GM19351 (cell line): ENCODE data around the gene PPP2R5D.
"Not testable (repeated sequence)": the region's sequence is repeated elsewhere in the genome, so short reads cannot be mapped to it uniquely, and the experiment has no call there.

Experiments used
- ATAC-seq: cut with Tn5 transposase; IDR thresholded peaks from one replicate; pipeline ENCODE4 v1.9.1; 2021; ENCODE audit warnings: mild to moderate bottlenecking, moderate library complexity; ENCODE audit not compliant: unreplicated experiment

PPP2R5D gene

DNA sequence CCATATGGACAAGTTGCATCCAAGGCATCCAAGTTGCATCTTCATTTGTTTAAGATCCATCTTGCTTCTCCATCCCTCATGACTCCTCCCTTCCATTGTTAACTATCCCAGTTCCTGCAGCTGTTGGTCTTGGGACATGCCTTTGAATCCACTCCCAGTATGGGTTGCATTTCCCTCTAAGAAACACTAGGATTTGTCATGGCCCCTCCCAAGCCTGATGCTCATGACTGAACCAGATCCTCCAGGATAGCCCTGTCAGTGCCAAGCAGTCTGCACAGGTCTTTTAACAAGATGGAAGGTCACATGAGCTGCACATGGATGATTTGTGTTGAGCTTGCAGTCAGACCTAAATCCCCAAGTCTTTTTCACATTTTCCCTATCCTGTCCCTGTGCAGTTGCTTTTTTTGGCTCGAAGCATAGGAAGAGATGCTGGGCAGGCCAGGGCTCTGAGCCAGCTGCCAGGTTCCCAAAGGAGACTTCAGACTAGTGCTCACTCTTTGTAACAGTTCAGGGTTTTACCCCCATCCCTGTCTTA, 4.2 kb downstream of the PPP2R5D start:
- ATAC-seq, result no peak

DNA sequence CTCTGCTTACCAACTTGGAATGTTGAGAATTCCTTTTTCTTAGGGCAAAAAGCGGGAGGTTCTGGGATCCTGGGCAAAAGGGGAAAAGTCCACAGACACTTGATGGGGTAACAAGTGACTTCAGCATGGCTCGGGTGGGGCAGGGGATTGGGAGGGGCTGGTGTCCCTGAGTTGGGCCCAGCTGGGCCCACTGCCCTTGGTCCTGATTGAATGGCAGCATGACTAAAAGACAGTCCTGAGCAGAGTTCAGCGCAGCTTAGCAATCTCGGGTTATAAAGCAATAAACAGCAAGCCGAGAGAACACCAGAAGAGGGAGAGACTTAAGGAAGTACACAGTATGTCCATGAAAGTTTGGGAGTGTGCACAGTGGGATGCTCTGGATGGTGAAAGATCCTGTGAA, 5.6 kb downstream of the PPP2R5D start:
- no peak for ATAC-seq

DNA sequence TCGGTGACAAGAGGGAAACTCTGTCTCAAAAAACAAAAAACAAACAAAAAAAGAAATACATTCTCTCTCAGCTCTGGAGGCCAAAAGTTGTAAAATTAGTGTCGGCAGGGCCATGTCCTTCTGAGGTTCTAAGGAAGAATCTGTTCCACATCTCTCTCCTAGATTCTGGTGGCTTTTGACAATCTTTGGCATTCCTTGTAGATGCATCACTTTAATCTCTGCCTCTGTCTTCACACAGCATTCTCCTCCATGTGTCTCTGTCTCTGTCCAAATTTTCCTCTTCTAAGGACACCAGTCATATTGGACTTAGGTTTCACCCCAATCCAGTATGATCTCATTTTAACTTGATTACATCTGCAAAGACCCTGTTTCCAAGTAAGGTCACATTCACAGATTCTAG, 9.1 kb downstream of the PPP2R5D start:
- no peak for ATAC-seq

DNA sequence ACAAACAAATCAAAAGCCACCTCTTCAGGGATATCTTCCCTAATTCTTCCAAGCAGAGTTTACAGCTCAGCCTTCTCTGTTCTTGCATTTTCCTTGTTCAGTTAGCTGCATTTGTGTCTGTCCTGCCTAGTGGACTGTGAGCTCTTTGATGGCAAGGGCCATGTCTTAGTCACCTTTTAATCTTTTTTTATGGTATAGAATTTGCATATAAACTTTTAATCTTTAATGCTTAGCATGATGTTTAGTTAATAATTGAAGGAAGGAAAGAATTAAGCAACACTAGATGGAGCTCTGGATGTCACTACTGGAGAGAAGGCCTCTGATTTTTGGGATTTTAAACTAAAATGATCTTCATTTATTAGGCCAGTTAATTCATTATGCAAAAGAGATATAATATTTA, 12.1 kb downstream of the PPP2R5D start:
- no peak for ATAC-seq

DNA sequence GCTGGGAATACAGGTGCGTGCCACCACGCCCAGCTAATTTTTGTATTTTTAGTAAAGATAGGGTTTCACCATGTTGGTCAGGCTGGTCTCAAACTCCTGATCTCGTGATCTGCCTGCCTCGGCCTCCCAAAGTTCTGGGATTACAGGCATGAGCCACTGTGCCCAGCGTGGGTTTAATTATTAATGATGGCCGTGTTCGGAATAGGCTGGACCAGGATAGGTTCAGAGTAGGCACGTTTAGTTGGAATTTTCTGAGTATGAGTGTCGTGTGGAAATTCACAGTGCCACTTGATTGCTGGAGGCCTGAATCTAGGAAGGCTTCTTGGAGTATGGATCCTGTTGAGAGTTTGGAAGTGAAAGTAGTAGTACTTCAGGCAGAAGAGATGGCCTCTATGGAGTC, 13.8 kb downstream of the PPP2R5D start:
- not testable (repeated sequence) for ATAC-seq

DNA sequence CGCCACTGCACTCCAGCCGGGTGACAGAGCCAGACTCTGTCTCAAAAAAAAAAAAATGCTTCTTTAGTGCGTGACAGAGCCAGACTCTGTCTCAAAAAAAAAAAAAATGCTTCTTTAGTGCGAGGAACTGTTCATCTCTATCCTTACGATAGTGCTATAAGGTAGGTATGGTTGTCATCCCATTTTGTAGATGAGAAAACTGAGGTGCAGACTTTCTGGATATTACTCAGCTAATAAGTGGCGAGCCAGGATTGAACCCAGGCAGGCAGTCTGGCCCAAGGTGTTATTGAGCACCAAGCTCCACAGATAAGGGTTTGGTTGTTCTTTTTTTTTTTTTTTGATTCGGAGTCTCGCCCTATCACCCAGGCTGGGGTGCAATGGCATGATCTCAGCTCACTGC, 17.5 kb downstream of the PPP2R5D start:
- no peak for ATAC-seq

DNA sequence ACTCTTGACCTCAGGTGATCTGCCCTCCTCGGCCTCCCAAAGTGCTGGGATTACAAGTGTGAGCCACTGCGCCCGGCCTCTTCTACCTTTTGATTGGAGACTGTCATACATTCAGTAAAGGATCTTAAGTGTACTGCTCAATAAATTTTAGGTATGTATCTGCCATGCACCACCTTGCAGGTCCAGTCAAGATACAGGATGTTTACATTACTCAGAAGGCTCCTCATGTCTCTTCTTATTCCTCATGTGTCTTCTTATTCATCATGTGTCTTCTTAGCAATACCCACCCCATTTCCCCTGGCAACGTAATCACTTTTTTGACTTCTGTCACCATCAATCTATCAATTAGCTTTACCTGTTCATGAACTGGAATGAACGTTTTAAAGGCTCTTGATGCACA, 21.5 kb downstream of the PPP2R5D start:
- ATAC-seq, result no peak

DNA sequence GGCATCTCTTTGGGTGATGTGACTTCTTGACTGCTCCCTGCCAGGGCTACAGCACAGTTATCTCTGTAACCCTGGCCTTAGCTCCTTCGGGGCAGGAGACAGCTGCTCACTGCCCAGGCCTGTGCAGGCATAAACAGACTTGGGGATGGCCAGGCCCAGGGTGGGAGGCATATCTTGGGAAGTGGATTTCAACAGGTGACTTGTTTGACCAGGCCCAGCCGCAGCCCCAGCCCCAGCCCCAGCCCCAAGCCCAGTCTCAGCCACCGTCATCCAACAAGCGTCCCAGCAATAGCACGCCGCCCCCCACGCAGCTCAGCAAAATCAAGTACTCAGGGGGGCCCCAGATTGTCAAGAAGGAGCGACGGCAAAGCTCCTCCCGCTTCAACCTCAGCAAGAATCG, 21.9 kb downstream of the PPP2R5D start:
- ATAC-seq, result no peak

DNA sequence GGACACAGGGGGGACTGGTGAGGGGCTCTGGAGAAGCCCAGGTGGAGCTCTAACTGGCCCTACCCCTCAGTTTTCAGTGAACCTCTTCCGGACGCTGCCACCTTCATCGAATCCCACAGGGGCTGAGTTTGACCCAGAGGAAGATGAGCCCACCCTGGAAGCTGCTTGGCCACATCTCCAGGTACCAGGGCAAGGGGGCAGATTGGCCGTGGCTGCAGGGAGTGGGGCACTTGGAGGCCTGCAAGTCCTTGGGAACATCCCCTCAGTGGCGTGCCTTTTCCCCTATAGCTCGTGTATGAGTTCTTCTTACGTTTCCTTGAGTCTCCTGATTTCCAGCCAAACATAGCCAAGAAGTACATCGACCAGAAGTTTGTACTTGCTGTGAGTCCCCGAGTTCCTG, 22.8 kb downstream of the PPP2R5D start:
- no peak for ATAC-seq

DNA sequence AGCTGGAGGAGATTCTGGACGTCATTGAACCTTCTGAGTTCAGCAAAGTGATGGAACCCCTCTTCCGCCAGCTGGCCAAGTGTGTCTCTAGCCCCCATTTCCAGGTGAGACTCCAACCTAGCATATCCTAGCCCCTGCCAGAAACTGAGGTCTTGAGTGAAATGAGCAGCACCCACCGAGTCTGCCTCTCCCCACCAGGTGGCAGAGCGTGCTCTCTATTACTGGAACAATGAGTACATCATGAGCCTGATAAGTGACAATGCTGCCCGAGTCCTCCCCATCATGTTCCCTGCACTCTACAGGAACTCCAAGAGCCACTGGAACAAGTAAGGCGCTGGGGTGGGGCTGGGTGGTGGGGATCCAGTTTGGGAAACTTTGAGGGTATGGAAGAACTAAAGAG, 24.8 kb downstream of the PPP2R5D start:
- ATAC-seq, result no peak

DNA sequence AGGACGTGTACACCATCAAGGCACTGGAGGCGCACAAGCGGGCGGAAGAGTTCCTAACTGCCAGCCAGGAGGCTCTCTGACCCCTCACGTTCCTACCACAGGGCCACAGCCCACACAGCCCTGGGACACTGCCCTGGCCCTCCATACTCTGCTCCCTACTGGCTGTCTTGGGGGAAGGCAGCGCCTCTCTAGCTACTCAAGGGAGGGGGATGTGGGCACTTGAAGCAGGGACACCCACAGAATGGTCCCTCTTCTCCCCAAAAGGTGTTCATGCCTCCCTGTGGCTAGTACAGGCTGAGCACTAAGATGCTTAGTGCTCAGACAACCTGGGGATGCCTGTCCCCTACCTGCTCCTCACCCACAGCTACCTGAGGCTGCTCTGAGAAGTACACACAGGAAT, 26.8 kb downstream of the PPP2R5D start:
- no peak for ATAC-seq

DNA sequence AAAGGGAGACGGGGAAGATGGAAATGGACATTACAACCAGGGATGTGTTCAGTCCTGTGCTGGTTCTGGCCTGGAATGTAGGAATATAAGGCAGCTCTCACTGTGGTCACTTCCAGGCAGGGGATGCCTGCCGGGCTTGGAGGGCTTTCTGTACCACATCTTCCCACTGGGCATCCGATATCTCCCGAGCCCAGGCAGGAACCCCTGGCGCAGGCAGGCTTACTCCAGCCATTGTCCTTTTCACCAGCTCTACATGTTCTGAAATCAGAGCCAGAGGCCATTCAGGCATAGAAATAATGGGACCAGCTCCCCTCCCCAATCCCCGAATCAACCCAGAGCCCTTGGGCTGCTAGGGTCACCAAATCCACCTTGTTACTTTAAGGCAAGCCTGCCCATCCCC, 28.0 kb downstream of the PPP2R5D start:
- no peak for ATAC-seq

DNA sequence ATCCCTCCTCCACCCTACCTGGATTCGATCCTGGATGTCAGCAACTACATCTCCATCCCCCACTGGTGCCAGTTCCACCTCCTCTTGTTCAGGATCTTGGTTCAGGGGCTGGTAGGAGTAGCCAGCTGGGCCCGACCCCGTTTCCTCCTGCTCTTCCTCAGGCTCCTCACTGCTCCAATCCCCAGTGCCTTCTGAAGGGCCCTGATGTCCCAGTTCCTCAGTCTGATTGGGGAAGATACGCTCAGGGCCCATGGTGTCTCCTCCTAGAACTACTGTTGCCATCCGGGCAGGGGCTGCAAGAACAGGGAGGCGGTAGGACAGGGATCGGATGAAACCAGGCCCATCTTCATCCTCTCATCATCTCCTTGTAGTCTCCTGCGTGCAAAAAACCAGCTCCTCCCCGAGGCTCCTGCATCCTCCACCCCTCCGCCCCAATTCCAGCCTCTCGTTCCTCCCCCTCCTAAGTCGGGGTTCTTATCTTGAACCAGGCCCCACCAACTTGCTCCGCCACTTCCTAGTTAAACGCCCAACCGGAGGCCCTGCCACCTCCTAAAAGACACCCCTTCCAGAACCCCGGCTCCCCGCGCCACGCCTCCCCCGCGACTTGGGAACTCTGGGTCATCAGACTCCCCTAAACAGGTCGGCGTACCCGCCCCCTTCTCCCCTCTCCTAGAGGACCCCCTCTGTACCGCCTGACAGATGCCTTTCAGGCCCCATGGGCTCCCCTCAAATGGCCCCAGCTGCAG, 28.9 kb downstream of the PPP2R5D start:
- no peak for ATAC-seq

DNA sequence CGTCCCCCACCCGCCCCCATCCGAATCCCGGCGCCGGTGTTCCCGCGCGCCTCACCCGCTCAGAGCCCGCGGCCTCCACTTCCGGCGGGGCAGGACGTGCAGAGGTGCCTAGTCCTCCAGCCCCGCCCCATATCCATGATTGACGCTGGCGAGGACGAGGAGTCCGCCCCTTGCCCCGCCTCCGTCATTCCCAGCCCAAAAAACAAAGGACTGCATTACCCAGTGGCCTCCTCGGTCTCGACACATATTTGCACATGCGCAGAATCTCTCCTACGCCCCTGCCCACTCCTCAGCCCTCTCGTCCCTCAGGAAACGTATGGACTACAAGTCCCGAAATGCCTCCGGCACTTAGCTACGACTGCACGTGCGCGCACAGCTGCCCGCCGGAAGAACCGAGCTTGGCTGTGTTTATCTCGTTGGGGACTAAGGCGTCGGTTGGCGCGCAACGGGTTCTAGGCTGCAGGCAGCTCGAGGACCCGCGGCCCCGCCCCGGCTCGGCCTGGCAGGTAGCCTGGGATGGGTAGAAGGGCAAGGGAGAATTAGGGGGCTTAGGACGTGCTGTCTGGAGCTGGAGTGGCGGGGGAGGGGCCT, 29.6 kb downstream of the PPP2R5D start, which contains the start of the genes KLHDC3 and MEA1:
KLHDC3 (plus strand) TSS at position 407 of the 591 bp plus-strand sequence. CDS start 2,944 bp downstream, outside the sequence.
MEA1 (minus strand) TSS at position 104 of the 591 bp plus-strand sequence. CDS start 133 bp downstream, outside the sequence.
- ATAC-seq, result peak; percentile 94

DNA sequence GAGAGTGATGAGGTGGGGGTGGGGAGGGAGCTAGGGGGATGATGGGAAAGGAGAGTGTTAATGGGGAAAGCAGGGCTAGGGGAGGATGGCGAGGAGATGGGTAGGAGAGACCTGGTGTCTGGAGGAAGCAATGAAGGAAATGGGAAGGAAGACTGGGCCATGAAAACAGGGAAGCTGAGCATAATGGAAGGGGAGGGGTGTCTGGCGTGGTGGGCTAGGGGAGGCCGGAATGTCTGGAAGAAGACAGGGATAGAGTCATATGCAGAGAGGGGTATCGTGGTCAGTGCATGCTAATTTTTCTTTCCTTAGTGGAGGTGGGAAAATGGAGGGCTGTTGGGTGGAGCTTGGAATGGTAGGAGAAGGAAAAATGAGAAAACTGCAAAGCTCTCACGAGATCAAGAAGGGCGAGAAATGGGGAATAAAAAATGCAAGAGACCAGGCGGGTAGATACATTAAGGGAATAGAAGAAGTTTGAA, 30.1 kb downstream of the PPP2R5D start:
- no peak for ATAC-seq

DNA sequence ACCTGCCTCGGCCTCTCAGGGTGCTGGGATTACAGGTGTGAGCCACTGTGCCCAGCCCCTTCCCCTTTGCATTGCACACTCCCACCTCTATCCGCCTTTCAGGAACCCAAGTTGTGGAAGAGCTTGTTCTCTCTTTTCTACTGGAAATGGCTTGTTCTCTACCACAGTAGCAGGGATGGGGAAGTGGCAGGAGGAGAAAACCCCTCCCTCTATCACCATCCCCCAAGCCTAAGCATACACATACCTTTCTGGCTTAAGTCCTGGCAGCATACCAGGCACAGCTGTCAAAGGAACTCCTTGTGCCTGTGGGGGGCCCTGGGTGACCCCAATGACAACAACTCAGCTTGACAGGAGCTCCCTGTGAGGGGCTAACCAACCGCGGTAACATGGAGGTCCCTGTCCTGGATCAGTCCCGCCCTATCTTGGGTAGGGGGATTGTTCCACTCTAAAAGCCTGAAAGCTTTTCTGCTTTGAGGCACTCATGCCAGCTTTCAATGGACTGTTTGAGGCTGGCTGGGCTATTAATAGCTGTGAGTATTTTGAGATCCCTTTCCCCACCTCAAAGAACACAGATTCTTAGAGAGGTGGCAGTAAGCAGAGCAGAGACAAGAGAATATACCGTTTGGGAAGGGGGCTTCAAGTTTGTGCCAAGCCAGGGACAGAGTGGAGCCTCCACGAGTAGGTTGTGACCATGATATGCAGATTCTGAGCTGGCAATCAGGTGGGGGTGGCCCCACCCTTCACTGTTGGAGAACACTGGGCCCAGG, 32.0 kb downstream of the PPP2R5D start:
- ATAC-seq, result no peak

DNA sequence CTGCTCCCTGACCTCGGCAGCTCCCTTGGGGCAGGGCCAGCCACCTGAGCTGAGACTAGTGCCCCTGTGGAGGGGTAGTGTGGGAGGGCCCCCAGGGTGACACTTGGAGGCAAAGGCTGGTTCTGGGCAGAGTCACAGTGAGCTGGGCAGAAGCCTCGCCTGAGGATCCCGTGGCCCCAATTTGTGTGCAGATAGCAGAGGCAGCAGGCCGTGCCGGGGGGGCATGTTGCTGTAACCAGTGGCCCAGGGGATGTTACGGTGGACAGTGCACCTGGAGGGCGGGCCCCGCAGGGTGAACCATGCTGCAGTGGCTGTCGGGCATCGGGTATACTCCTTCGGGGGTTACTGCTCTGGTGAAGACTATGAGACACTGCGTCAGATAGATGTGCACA, 32.6 kb downstream of the PPP2R5D start:
- ATAC-seq, result no peak

DNA sequence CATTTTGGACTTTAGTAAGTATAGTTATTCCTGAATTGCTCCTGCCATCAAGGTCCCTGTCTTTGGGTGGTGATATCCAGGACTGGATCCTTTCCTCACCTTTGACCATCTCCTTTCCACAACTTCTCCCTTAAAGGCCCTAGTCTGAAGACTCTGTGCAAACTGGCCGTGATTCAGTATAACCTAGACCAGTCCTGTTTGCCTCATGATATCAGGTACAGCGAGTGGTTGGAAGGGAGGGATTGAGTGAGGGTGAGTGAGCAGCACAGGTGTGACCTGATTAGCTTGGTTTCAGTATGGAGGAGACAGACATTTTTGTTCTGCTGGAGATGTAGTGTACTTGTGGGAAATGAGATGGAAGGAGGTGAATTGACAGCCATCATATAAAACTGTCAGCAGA, 34.8 kb downstream of the PPP2R5D start:
- no peak for ATAC-seq

DNA sequence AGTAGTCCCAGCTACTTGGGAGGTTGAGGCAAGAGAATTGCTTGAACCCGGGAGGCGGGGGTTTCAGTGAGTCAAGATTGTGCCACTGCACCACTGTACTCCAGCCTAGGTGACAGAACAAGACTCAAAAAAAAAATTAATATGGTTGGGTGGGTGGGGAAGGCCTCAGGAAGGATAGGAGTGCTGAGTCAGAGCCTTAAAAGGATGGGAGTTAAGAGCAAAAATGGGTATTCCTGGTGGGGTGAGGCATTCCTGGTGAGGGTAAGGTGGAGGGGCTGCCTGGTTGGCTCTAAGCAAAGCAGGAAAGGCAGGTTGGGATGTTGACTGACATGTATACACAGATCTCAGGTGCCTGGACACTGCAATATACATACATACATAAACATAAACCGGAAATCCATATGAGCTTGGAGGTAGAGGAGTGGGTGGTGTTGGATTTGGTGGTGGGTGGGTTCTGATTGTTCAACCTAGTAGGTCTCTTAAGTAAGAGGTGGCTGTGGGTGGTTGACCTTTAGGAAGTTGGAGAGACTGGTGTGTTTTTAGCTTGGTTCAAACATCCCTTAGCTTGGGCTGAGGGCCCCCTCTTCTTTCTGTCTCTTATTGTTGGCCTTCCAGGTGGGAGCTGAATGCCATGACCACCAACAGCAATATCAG, 35.8 kb downstream of the PPP2R5D start:
- ATAC-seq, result no peak

DNA sequence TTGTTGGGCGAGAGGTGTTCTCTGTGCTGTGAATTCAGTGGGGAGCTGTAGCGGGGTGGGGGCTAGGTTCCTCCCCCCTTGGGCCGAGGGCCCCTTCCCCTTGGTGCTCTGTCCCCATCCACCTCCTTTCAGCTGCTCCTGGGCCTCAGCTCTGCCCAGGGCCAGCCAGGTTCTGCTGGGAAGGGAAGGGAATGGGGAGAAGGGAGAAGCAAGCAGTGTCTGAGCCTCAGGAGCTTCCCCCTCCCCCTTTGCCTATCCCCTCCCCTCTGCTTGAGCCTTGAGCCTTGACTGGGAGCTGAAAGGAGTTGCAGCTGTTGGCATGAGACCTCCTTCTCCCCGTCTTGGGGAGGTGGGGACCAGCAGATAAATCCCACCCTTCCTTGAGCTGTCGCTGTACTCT, 36.5 kb downstream of the PPP2R5D start:
- ATAC-seq, result no peak
